K562 (cell line): ENCODE data around the gene STK11. TPM values are rescaled to one million over a fixed set of nuclear protein-coding genes. Genes with fewer than 3 reads are reported as not detected.
A peak's percentile ranks its signal among the peaks of the same experiment; 100 is the strongest.

Experiments
- ATAC-seq: fragments of 200-7000 bp; cut with Tn5 transposase; 3 replicates; pipeline ENCODE4 v1.9.1; 2020; ENCODE audit warnings: moderate library complexity
- BruUV-seq: library from RNA; stranded (reverse); fragments of 400-500 nt; replicated peaks from 2 replicates; lab custom pipeline; 2021; lab: Mats Ljungman, UMichigan
- CTCF ChIA-PET: fragments of 300-600 bp; formaldehyde crosslinking; extraction: SDS; loops from one replicate; lab custom pipeline; 2021; ENCODE audit warnings: low intra/inter-chr PET ratio; lab: Yijun Ruan, JAX
- POLR2A ChIA-PET: fragments of 300-600, 350-650 bp; sonication (Branson Sonifier 250); formaldehyde crosslinking; extraction: SDS; loops from one replicate; lab custom pipeline; 2021; ENCODE audit warnings: antibody characterized with exemption, inconsistent platforms; lab: Yijun Ruan, JAX
- DNase-seq, 4 experiments: peaks; one replicate each; pipeline versions ENCODE4 v3.0.0 to v3.0.0-alpha.2; 2011 to 2018; ENCODE audit warnings: low spot score in 3 of 4, mixed read lengths in 3 of 4; ENCODE audit errors: extremely low read depth in 1 of 4
- FAIRE-seq: peaks from 2 replicates; lab custom pipeline; 2011; peaks lifted over from hg19 to GRCh38; lab: Jason Lieb, UNC
- H2AFZ ChIP-seq: 2 replicates; pipeline ENCODE4 v1.6.0; 2011; ENCODE audit warnings: low read depth, low read length, control low read depth, inconsistent platforms
- H3K27ac ChIP-seq: fragments of 200-600 bp; 3 replicates; pipeline ENCODE4 v1.8.0; 2011; ENCODE audit warnings: low read depth, mild to moderate bottlenecking, control low read depth, inconsistent platforms, low read length, moderate library complexity, mixed read lengths; ENCODE audit errors: extremely low read depth
- H3K27me3 ChIP-seq, 2 experiments: fragments of 300-600 bp in 1 of 2; 2 replicates in 1 of 2; 3 replicates in 1 of 2; pipeline versions ENCODE4 v1.6.0 to v1.8.0; 2011; ENCODE audit warnings: inconsistent platforms in 2 of 2, low read length in 2 of 2, mild to moderate bottlenecking in 1 of 2, mixed read lengths in 1 of 2, moderate library complexity in 1 of 2; ENCODE audit not compliant: control insufficient read depth in 2 of 2, insufficient read depth in 2 of 2
- H3K36me3 ChIP-seq: fragments of 300-600 bp; 3 replicates; pipeline ENCODE4 v1.8.0; 2011; ENCODE audit warnings: mild to moderate bottlenecking, low read length, inconsistent platforms; ENCODE audit not compliant: control insufficient read depth, insufficient read depth
- H3K4me1 ChIP-seq, 2 experiments: fragments of 200-600 bp in 1 of 2; replicated peaks in 1 of 2; 2 replicates in 1 of 2; 3 replicates in 1 of 2; pipeline versions ENCODE4 v1.5.1 to v1.8.0; 2011; ENCODE audit warnings: inconsistent platforms in 2 of 2, low read length in 2 of 2, mild to moderate bottlenecking in 1 of 2, mixed read lengths in 1 of 2, moderate library complexity in 1 of 2; ENCODE audit not compliant: control insufficient read depth in 2 of 2, insufficient read depth in 2 of 2
- H3K4me2 ChIP-seq: 2 replicates; pipeline ENCODE4 v1.6.1; 2011; ENCODE audit warnings: low read length, control low read depth, inconsistent platforms, mixed read lengths; ENCODE audit not compliant: insufficient read depth
- H3K4me3 ChIP-seq: fragments of 200-600 bp; sonication (generic), shearing (Covaris generic); 2 replicates; pipeline ENCODE4 v1.5.1; 2016; ENCODE audit warnings: control low read depth, inconsistent platforms
- H3K79me2 ChIP-seq: fragments of 200-600 bp; 3 replicates; pipeline ENCODE4 v1.8.0; 2011; ENCODE audit warnings: low read length, inconsistent platforms; ENCODE audit not compliant: control insufficient read depth, insufficient read depth
- H3K9ac ChIP-seq, 2 experiments: 2 replicates each; pipeline versions ENCODE4 v1.6.0 to v1.6.1; 2011; ENCODE audit warnings: low read depth in 2 of 2, low read length in 2 of 2, control low read depth in 1 of 2, inconsistent platforms in 1 of 2, mild to moderate bottlenecking in 1 of 2, mixed read lengths in 1 of 2; ENCODE audit not compliant: insufficient read depth in 1 of 2
- H3K9me1 ChIP-seq: one replicate; pipeline ENCODE4 v1.6.0; 2011; ENCODE audit warnings: inconsistent platforms, mild to moderate bottlenecking, low read length, moderate library complexity; ENCODE audit not compliant: control insufficient read depth, insufficient read depth
- H3K9me3 ChIP-seq: replicated peaks from 2 replicates; pipeline ENCODE4 v1.5.1; 2011; ENCODE audit warnings: low read depth, low read length, inconsistent platforms; ENCODE audit not compliant: control insufficient read depth, insufficient read depth
- H4K20me1 ChIP-seq: replicated peaks from 2 replicates; pipeline ENCODE4 v1.6.1; 2011; ENCODE audit warnings: low read length, inconsistent platforms, mixed read lengths; ENCODE audit not compliant: control insufficient read depth, insufficient read depth
- DIDO1 ChIP-seq: fragments of 450-650 bp; IDR thresholded peaks from 2 replicates; pipeline ENCODE4 v1.6.1; 2016; ENCODE audit warnings: low read depth, missing biosample characterization, missing genetic modification characterization
- HIVEP1 ChIP-seq: fragments of 250-450 bp; sonication (Bioruptor Pico); IDR thresholded peaks from 2 replicates; pipeline ENCODE4 v1.4.0; 2020; ENCODE audit warnings: mild to moderate bottlenecking
- KAT7 ChIP-seq: sonication (generic); formaldehyde crosslinking; IDR thresholded peaks from 2 replicates; pipeline ENCODE4 v1.8.0; 2022; ENCODE audit warnings: missing genetic modification reagents, mild to moderate bottlenecking, borderline replicate concordance
- NCOA4 ChIP-seq: fragments of 450-650 bp; IDR thresholded peaks from 2 replicates; pipeline ENCODE4 v1.6.1; 2018; ENCODE audit warnings: mild to moderate bottlenecking; ENCODE audit not compliant: partially characterized antibody
- PML ChIP-seq: IDR thresholded peaks from 2 replicates; pipeline ENCODE4 v1.6.1; 2012; ENCODE audit warnings: low read length, inconsistent platforms
- POLR2G ChIP-seq: fragments of 200-400 bp; formaldehyde crosslinking; IDR thresholded peaks from 2 replicates; pipeline ENCODE4 v1.6.1; 2017; ENCODE audit warnings: low read depth, mild to moderate bottlenecking, antibody characterized with exemption, low read length, moderate library complexity
- PYGO2 ChIP-seq: fragments of 450-650 bp; IDR thresholded peaks from 2 replicates; pipeline ENCODE4 v1.6.1; 2016; ENCODE audit warnings: mild to moderate bottlenecking, missing genetic modification characterization, moderate library complexity, missing compliant biosample characterization
- RBFOX2 ChIP-seq: fragments of 200-400 bp; formaldehyde crosslinking; IDR thresholded peaks from 2 replicates; pipeline ENCODE4 v1.6.1; 2017; ENCODE audit warnings: low read depth, mild to moderate bottlenecking, low read length, moderate library complexity
- ZKSCAN1 ChIP-seq: fragments of 150-350 bp; IDR thresholded peaks from 2 replicates; pipeline ENCODE4 v1.6.1; 2016; ENCODE audit warnings: low read depth, low read length
- WGBS: fragments of 100-300 bp; shearing (Covaris generic); methylation state at CpG from one replicate; pipeline ENCODE4 v1.1.6; 2016; ENCODE audit warnings: low coverage, mixed read lengths; ENCODE audit not compliant: insufficient coverage; ENCODE audit errors: missing lambda C conversion rate; 5-methylcytosine and 5-hydroxymethylcytosine counted together
- in situ Hi-C: fragments of 300-500 bp; cut with MboI; formaldehyde crosslinking; loops from 4 replicates; pipeline ENCODE4 v1.15.0; 2018; ENCODE audit warnings: inconsistent platforms, mixed read lengths
- intact Hi-C: fragments of 100-400 bp; cut with micrococcal nuclease; formaldehyde crosslinking; loops from 2 replicates; pipeline ENCODE4 v1.14.2; 2022
- polyA plus RNA-seq, 8 experiments: library from polyadenylated mRNA; depleted of rRNA in 4 of 8; stranded (reverse) in 5 of 8; unstranded in 3 of 8; fragments of >200 nt; fragmentation: Nextera tagmentation in 2 of 8; fragmentation: Illumina TruSeq in 1 of 8; extraction: Ambion mirVana in 2 of 8; extraction: Trizol in 1 of 8; gene quantifications; 2 replicates each; pipeline versions ENCODE4 v1.2.1 to v1.2.3, GENCODE V29; 2011 to 2014; ENCODE audit warnings: inconsistent platforms in 1 of 8, missing spikeins in 1 of 8
- total RNA-seq, 7 experiments: library from RNA; depleted of rRNA in 6 of 7; stranded (reverse); fragments of >200 nt in 6 of 7; fragmentation: Illumina TruSeq in 2 of 7; extraction: Trizol in 2 of 7; gene quantifications; 2 replicates each; pipeline versions ENCODE4 v1.2.1 to v1.2.3, GENCODE V29; 2011 to 2021; ENCODE audit warnings: low replicate concordance in 1 of 7
- TF ChIP-seq, protein P1 (sequence below): sonication (generic); formaldehyde crosslinking; IDR thresholded peaks from 2 replicates; pipeline ENCODE4 v1.8.1; 2023; ENCODE audit warnings: mild to moderate bottlenecking, missing genetic modification reagents
- TF ChIP-seq, protein P2 (sequence below): fragments of 450-650 bp; IDR thresholded peaks from one replicate; pipeline ENCODE4 v1.6.1; 2018; ENCODE audit warnings: mild to moderate bottlenecking, moderate library complexity; ENCODE audit not compliant: partially characterized antibody
- TF ChIP-seq, protein P3 (sequence below): fragments of 450-650 bp; conservative IDR thresholded peaks from 2 replicates; pipeline ENCODE4 v1.6.1; 2016; ENCODE audit warnings: missing genetic modification characterization, low read depth, mild to moderate bottlenecking, missing compliant biosample characterization, moderate library complexity
- TF ChIP-seq, protein P4 (sequence below): fragments of 200-800 bp; sonication (Bioruptor generic); IDR thresholded peaks from 2 replicates; pipeline ENCODE4 v1.6.1; 2017; ENCODE audit warnings: missing genetic modification characterization, missing compliant biosample characterization

STK11 gene
- total and polyA plus RNA-seq, 9 of the 15 experiments (the other 6 are each of a cell fraction or from before 2014, with no cell fraction given), result 0.15 to 96.5 (median 31.7) TPM

- Histone ChIP-seq H3K79me2 (peaks cover 91% of the 10 kb centered on the region), H2AFZ (no peak overlapping the region), H3K36me3 (peaks cover 49% of the 10 kb centered on the region; the same call in 2 of the 3 replicates), H3K9me1 (peaks cover 6% of the 10 kb centered on the region), H4K20me1 (peaks cover 12% of the 10 kb centered on the region), H3K9me3 (no peaks in the 10 kb centered on the region), H3K4me2 (no peak overlapping the region), H3K4me3 (no peak overlapping the region), H3K27me3 (no peaks in the 10 kb centered on the region), H3K9ac (peak overlapping the region in 1 of 2 experiments; percentile 78; a peak in 2 of 4 replicates), H3K27ac (no peak overlapping the region), H3K4me1 (peaks cover 20 to 88% of the 10 kb centered on the region in 2 experiments; a peak in 4 of 5 replicates)
- POLR2A ChIA-PET, result no interaction called here
- DNase-seq, result no peak
- 89% methylated on average over 38 of the region's 50 CpGs for WGBS
- FAIRE-seq, result no peak
- CTCF ChIA-PET, result no interaction called here
- no peak for ATAC-seq
- no TSS peak for BruUV-seq
- intact Hi-C loops, result no loop called here
- in situ Hi-C loops, result no loop called here
- TF ChIP-seq, protein P1, sequence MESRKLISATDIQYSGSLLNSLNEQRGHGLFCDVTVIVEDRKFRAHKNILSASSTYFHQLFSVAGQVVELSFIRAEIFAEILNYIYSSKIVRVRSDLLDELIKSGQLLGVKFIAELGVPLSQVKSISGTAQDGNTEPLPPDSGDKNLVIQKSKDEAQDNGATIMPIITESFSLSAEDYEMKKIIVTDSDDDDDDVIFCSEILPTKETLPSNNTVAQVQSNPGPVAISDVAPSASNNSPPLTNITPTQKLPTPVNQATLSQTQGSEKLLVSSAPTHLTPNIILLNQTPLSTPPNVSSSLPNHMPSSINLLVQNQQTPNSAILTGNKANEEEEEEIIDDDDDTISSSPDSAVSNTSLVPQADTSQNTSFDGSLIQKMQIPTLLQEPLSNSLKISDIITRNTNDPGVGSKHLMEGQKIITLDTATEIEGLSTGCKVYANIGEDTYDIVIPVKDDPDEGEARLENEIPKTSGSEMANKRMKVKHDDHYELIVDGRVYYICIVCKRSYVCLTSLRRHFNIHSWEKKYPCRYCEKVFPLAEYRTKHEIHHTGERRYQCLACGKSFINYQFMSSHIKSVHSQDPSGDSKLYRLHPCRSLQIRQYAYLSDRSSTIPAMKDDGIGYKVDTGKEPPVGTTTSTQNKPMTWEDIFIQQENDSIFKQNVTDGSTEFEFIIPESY (CRISPR knock-in tag), result peak; percentile 56
- TF ChIP-seq, protein P2, sequence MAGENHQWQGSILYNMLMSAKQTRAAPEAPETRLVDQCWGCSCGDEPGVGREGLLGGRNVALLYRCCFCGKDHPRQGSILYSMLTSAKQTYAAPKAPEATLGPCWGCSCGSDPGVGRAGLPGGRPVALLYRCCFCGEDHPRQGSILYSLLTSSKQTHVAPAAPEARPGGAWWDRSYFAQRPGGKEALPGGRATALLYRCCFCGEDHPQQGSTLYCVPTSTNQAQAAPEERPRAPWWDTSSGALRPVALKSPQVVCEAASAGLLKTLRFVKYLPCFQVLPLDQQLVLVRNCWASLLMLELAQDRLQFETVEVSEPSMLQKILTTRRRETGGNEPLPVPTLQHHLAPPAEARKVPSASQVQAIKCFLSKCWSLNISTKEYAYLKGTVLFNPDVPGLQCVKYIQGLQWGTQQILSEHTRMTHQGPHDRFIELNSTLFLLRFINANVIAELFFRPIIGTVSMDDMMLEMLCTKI, result no peak
- no peak for TF ChIP-seq HIVEP1 (CRISPR knock-in tag)
- TF ChIP-seq, protein P3, sequence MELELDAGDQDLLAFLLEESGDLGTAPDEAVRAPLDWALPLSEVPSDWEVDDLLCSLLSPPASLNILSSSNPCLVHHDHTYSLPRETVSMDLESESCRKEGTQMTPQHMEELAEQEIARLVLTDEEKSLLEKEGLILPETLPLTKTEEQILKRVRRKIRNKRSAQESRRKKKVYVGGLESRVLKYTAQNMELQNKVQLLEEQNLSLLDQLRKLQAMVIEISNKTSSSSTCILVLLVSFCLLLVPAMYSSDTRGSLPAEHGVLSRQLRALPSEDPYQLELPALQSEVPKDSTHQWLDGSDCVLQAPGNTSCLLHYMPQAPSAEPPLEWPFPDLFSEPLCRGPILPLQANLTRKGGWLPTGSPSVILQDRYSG (tag), result no peak
- TF ChIP-seq NCOA4, result no peak
- no peak for TF ChIP-seq KAT7
- no peak for TF ChIP-seq ZKSCAN1
- no peak for TF ChIP-seq DIDO1 (tag)
- TF ChIP-seq POLR2G, result peak; percentile 13
- no peak for TF ChIP-seq PML
- TF ChIP-seq, protein P4, sequence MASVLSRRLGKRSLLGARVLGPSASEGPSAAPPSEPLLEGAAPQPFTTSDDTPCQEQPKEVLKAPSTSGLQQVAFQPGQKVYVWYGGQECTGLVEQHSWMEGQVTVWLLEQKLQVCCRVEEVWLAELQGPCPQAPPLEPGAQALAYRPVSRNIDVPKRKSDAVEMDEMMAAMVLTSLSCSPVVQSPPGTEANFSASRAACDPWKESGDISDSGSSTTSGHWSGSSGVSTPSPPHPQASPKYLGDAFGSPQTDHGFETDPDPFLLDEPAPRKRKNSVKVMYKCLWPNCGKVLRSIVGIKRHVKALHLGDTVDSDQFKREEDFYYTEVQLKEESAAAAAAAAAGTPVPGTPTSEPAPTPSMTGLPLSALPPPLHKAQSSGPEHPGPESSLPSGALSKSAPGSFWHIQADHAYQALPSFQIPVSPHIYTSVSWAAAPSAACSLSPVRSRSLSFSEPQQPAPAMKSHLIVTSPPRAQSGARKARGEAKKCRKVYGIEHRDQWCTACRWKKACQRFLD, result no peak
- TF ChIP-seq RBFOX2, result peak; percentile 12; the same call in 1 of the 2 replicates
- no peak for TF ChIP-seq PYGO2 (tag)
Observed at GRCh38 chr19:1168572-1169410, 36.8 kb upstream of the STK11 start.
